GM19324 (cell line): ENCODE measurements around the gene XDH.

Experiments used
- ATAC-seq: cut with Tn5 transposase; IDR thresholded peaks from one replicate; pipeline ENCODE4 v1.9.1; 2021; ENCODE audit warnings: mild to moderate bottlenecking, moderate library complexity; ENCODE audit not compliant: unreplicated experiment, low FRiP score

Gene XDH

GRCh38 chr2:31414601-31415241, at the start of gene XDH:
Gene XDH, minus strand, starts transcription at chr2:31414742. Its CDS starts 76 bp downstream, at chr2:31414666.
- ATAC-seq: no peak

GRCh38 chr2:31457651-31458050, 43.1 kb upstream of the XDH start:
- no peak for ATAC-seq

- no peak for ATAC-seq
These were observed 32.3 kb upstream of the XDH start for GRCh38 chr2:31446848-31447247.

- ATAC-seq: no peak
These were observed 27.8 kb upstream of the XDH start for GRCh38 chr2:31442376-31442775.

- no peak for ATAC-seq
These were observed 26.2 kb upstream of the XDH start for GRCh38 chr2:31440764-31441163.

- ATAC-seq: no peak
These were observed 20.4 kb upstream of the XDH start for GRCh38 chr2:31434911-31435310.

GRCh38 chr2:31433541-31433940, 19.0 kb upstream of the XDH start:
- no peak for ATAC-seq

- ATAC-seq: no peak
These were observed 16.1 kb upstream of the XDH start for GRCh38 chr2:31430439-31431165.

GRCh38 chr2:31429759-31430438, 15.4 kb upstream of the XDH start:
- no peak for ATAC-seq

GRCh38 chr2:31429040-31429439, 14.5 kb upstream of the XDH start:
- no peak for ATAC-seq

- ATAC-seq: no peak
These were observed 13.5 kb upstream of the XDH start for GRCh38 chr2:31428001-31428418.

GRCh38 chr2:31426096-31426495, 11.6 kb upstream of the XDH start:
- no peak for ATAC-seq

- no peak for ATAC-seq
These were observed 7.1 kb upstream of the XDH start for GRCh38 chr2:31421634-31422033.

- no peak for ATAC-seq
These were observed 6.4 kb upstream of the XDH start for GRCh38 chr2:31420936-31421335.

- ATAC-seq: no peak
These were observed 4.8 kb upstream of the XDH start for GRCh38 chr2:31419386-31419785.

GRCh38 chr2:31415421-31415820, 879 bp upstream of the XDH start:
- ATAC-seq: no peak

- ATAC-seq: no peak
These were observed 536 bp downstream of the XDH start for GRCh38 chr2:31413862-31414550.

- ATAC-seq: no peak
These were observed 1.5 kb downstream of the XDH start for GRCh38 chr2:31413025-31413424.

- no peak for ATAC-seq
These were observed 2.8 kb downstream of the XDH start for GRCh38 chr2:31411771-31412170.

- ATAC-seq: no peak
These were observed 7.8 kb downstream of the XDH start for GRCh38 chr2:31406593-31407385.
